Sigmoid colon (tissue), 4 donors: ENCODE results near the gene ARHGEF7.

Experiments
- EP300 ChIP-seq, 4 donors: sonication (generic); formaldehyde crosslinking; IDR thresholded peaks; one replicate each; pipeline ENCODE4 v1.6.1; 2017; ENCODE audit warnings: antibody characterized with exemption in 4 of 4
- POLR2A ChIP-seq, 2 donors: fragments of 450-650 bp; IDR thresholded peaks; one replicate each; pipeline ENCODE4 v1.6.1; 2016; ENCODE audit warnings: antibody characterized with exemption in 2 of 2, mild to moderate bottlenecking in 2 of 2, moderate library complexity in 2 of 2
- POLR2AphosphoS5 ChIP-seq, 4 donors: sonication (generic); formaldehyde crosslinking; IDR thresholded peaks; one replicate each; pipeline ENCODE4 v1.6.1; 2017; ENCODE audit warnings: antibody characterized with exemption in 4 of 4
- TF ChIP-seq, protein P1 (sequence below), 4 experiments: fragments of 450-650 bp in 3 of 4; fragments of 200-600 bp in 1 of 4; IDR thresholded peaks; one replicate each; pipeline ENCODE4 v1.5.1; 2016 to 2019; ENCODE audit warnings: antibody characterized with exemption in 4 of 4, mild to moderate bottlenecking in 3 of 4, moderate library complexity in 2 of 4

DNA sequence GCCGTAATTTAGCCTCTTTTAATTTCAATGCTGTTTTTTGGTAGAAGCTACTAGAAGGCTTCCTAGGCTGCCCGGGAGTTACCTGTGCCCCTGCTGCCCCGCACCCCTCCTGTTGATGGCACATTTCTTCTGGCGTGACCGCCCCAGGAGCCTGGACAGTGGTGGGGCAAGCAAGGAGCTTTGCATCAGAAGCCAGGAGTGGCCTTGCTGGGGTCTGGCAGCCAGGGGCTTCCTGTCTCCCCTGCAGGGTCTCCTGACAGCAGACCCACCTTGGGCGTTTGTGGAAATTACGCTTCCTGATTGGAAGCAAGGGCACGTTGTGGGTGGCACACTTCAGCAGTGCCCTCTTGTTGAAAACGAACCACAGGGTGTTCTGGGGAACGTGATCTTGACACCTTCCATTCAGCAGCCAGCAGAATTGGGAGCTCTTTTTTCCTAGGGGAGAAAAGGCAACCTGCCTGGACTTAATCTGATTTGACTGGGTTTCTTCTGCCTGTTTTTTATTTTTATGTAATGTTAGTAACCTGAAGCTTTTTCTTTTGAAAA, 115.3 kb downstream of the ARHGEF7 start:
- TF ChIP-seq, protein P1, sequence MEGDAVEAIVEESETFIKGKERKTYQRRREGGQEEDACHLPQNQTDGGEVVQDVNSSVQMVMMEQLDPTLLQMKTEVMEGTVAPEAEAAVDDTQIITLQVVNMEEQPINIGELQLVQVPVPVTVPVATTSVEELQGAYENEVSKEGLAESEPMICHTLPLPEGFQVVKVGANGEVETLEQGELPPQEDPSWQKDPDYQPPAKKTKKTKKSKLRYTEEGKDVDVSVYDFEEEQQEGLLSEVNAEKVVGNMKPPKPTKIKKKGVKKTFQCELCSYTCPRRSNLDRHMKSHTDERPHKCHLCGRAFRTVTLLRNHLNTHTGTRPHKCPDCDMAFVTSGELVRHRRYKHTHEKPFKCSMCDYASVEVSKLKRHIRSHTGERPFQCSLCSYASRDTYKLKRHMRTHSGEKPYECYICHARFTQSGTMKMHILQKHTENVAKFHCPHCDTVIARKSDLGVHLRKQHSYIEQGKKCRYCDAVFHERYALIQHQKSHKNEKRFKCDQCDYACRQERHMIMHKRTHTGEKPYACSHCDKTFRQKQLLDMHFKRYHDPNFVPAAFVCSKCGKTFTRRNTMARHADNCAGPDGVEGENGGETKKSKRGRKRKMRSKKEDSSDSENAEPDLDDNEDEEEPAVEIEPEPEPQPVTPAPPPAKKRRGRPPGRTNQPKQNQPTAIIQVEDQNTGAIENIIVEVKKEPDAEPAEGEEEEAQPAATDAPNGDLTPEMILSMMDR (IDR thresholded peaks at IDR 0.05), result no peak
- TF ChIP-seq POLR2A (IDR thresholded peaks at IDR 0.05) (no peak), EP300 (IDR thresholded peaks at IDR 0.05) (no peak), POLR2AphosphoS5 (IDR thresholded peaks at IDR 0.05) (no peak)
